Panc1 (cell line): ENCODE measurements around the gene SNAP25. TPM values are rescaled to one million over a fixed set of nuclear protein-coding genes. Genes with fewer than 3 reads are reported as not detected.

Experiments used
- ATAC-seq: fragments of 200-7000 bp; cut with Tn5 transposase; 2 replicates; pipeline ENCODE4 v1.9.1; 2020; ENCODE audit warnings: mild to moderate bottlenecking, moderate library complexity
- BruUV-seq: library from RNA; stranded (reverse); fragments of 400-500 nt; replicated peaks from 2 replicates; lab custom pipeline; 2021; lab: Mats Ljungman, UMichigan
- CTCF ChIA-PET: fragments of 300-600 bp; sonication (Branson Sonifier 250); formaldehyde crosslinking; loops from one replicate; lab custom pipeline; 2022; ENCODE audit warnings: antibody characterized with exemption; lab: Charles Lee
- POLR2A ChIA-PET: fragments of 300-600 bp; sonication (Branson Sonifier 250); formaldehyde crosslinking; loops from one replicate; lab custom pipeline; 2022; ENCODE audit warnings: antibody characterized with exemption; lab: Charles Lee
- DNase-seq: peaks from one replicate; pipeline ENCODE4 v3.0.0-alpha.2; 2010; ENCODE audit warnings: low read depth, low spot score
- H3K27ac ChIP-seq: 2 replicates; pipeline ENCODE4 v1.5.1; 2011; ENCODE audit warnings: mild to moderate bottlenecking, low read length, inconsistent platforms
- H3K27me3 ChIP-seq: fragments of 200-500 bp; sonication (Bioruptor generic); 2 replicates; pipeline ENCODE4 v1.6.0; 2014; ENCODE audit warnings: low read length, inconsistent platforms; ENCODE audit not compliant: control insufficient read depth, insufficient read depth
- H3K36me3 ChIP-seq: fragments of 200-500 bp; sonication (Bioruptor generic); 2 replicates; pipeline ENCODE4 v1.5.1; 2014; ENCODE audit warnings: inconsistent platforms, mild to moderate bottlenecking, low read length, moderate library complexity; ENCODE audit not compliant: control insufficient read depth, insufficient read depth
- H3K4me1 ChIP-seq: 2 replicates; pipeline ENCODE4 v1.5.1; 2011; ENCODE audit warnings: inconsistent platforms, mild to moderate bottlenecking, low read length, moderate library complexity; ENCODE audit not compliant: control insufficient read depth, insufficient read depth
- H3K4me3 ChIP-seq, 2 experiments: 2 replicates each; pipeline ENCODE4 v1.5.1; 2011 to 2012; ENCODE audit warnings: low read depth in 2 of 2, low read length in 2 of 2, mild to moderate bottlenecking in 2 of 2, inconsistent platforms in 1 of 2, moderate library complexity in 1 of 2
- H3K9me3 ChIP-seq: fragments of 200-500 bp; sonication (Bioruptor generic); 2 replicates; pipeline ENCODE4 v1.5.1; 2014; ENCODE audit warnings: low read depth, mild to moderate bottlenecking, inconsistent platforms, low read length, moderate library complexity; ENCODE audit not compliant: control insufficient read depth, insufficient read depth
- CTCF ChIP-seq: fragments of 450-650 bp; IDR thresholded peaks from 2 replicates; pipeline ENCODE4 v1.5.1; 2017; ENCODE audit warnings: mild to moderate bottlenecking
- POLR2AphosphoS5 ChIP-seq: IDR thresholded peaks from 2 replicates; pipeline ENCODE4 v1.6.1; 2012; ENCODE audit warnings: mild to moderate bottlenecking, low read depth, low read length, moderate library complexity
- REST ChIP-seq, 2 experiments: IDR thresholded peaks; 2 replicates each; pipeline ENCODE4 v1.6.1; 2011 to 2012; ENCODE audit warnings: low read depth in 2 of 2, control low read depth in 1 of 2, low read length in 1 of 2, mild to moderate bottlenecking in 1 of 2, moderate library complexity in 1 of 2; ENCODE audit not compliant: insufficient read depth in 1 of 2
- SIN3A ChIP-seq: IDR thresholded peaks from 2 replicates; pipeline ENCODE4 v1.6.1; 2012; ENCODE audit warnings: low read depth, mild to moderate bottlenecking, low read length, moderate library complexity, borderline replicate concordance; ENCODE audit not compliant: insufficient read depth
- TCF7L2 ChIP-seq: IDR thresholded peaks from 2 replicates; pipeline ENCODE4 v1.6.1; 2011; ENCODE audit warnings: mild to moderate bottlenecking, low read depth, low read length, inconsistent platforms
- in situ Hi-C: cut with HindIII; loops from 2 replicates; pipeline ENCODE4 v1.10.0; 2016; ENCODE audit warnings: low sequenced_read_pairs, low pct_unique_long_range_greater_than_20kb
- intact Hi-C: fragments of 100-400 bp; cut with micrococcal nuclease; formaldehyde crosslinking; loops from one replicate; pipeline ENCODE4 v1.10.0; 2022; ENCODE audit not compliant: unreplicated experiment
- total RNA-seq: library from RNA; stranded (reverse); gene quantifications from one replicate; pipeline ENCODE4 v1.2.1, GENCODE V29; 2021; ENCODE audit not compliant: unreplicated experiment

SNAP25 gene
- total RNA-seq, 1 experiment from 2014 or later = 0.69 TPM

- no peak for TF ChIP-seq SIN3A
- no peak for TF ChIP-seq CTCF
- TF ChIP-seq TCF7L2 = no peak
- no peak for TF ChIP-seq REST (IDR thresholded peaks at IDR 0.05; ENCODE audit: insufficient read depth in 1 of 2, low read depth in 2 of 2, low read length in 1 of 2)
- no peak for TF ChIP-seq POLR2AphosphoS5
- no TSS peak for BruUV-seq
- Histone ChIP-seq H3K27ac (no peak overlapping the region), H3K9me3 (no peaks in the 10 kb centered on the region), H3K4me3 (no peak overlapping the region), H3K4me1 (no peaks in the 10 kb centered on the region), H3K36me3 (no peaks in the 10 kb centered on the region), H3K27me3 (no peaks in the 10 kb centered on the region)
- DNase-seq (no peak), ATAC-seq (no peak)
- intact Hi-C loops (no loop called here), in situ Hi-C loops (no loop called here)
- ChIA-PET CTCF (no interaction called here), POLR2A (no interaction called here)
Observed at GRCh38 chr20:10278412-10278811, 59.8 kb downstream of the SNAP25 start.

GRCh38 chr20:10280018-10280908 lies 61.6 kb downstream of the SNAP25 start:
- Histone ChIP-seq H3K4me1 (no peaks in the 10 kb centered on the region), H3K27me3 (no peaks in the 10 kb centered on the region), H3K27ac (no peak overlapping the region), H3K36me3 (no peaks in the 10 kb centered on the region), H3K9me3 (no peaks in the 10 kb centered on the region), H3K4me3 (no peak overlapping the region)
- DNase-seq (no peak), ATAC-seq (no peak)
- TF ChIP-seq POLR2AphosphoS5 (no peak), SIN3A (no peak), TCF7L2 (no peak), REST (IDR thresholded peaks at IDR 0.05; ENCODE audit: insufficient read depth in 1 of 2, low read depth in 2 of 2, low read length in 1 of 2) (no peak), CTCF (no peak)
- in situ Hi-C loops = no loop called here
- BruUV-seq = no TSS peak
- intact Hi-C loops = no loop called here
- ChIA-PET POLR2A (no interaction called here), CTCF (no interaction called here)
